ENCODE data around the gene SNURF.
"Not testable (repeated sequence)": the region's sequence is repeated elsewhere in the genome, so short reads cannot be mapped to it uniquely, and the experiment has no call there.

SNURF gene

DNA sequence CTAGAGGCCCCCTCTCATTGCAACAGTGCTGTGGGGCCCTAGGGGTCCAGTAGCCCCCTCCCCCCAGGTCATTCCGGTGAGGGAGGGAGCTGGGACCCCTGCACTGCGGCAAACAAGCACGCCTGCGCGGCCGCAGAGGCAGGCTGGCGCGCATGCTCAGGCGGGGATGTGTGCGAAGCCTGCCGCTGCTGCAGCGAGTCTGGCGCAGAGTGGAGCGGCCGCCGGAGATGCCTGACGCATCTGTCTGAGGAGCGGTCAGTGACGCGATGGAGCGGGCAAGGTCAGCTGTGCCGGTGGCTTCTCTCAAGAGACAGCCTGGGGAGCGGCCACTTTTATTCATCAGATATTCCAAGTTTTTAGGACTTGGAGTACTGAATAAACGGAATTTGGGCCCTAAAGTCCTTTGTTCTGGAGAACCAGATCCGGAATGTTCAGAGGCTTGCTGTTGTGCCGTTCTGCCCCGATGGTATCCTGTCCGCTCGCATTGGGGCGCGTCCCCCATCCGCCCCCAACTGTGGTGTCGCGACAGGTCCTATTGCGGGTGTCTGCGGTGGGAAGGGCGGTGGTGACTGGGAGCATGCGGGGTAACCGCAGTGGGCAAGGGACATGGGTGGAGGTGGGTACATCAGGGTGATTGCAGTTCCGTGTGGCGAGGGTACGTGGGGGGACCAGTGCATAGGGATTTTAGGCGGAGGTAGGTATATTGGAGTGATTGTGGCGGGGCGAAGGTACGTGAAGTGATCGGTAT, at the start of gene SNURF, which contains the start of gene SNRPN:
TSS of gene SNURF (plus strand) at position 205 of the 748 bp plus-strand sequence. CDS start at position 267, 62 bp downstream.
TSS of gene SNRPN (plus strand) at position 205 of the 748 bp plus-strand sequence. CDS start 19,467 bp downstream, outside the sequence.
- peak; percentile 78 for DNase-seq

- DNase-seq: peak; percentile 64
Observed at GRCh38 chr15:24916305-24917009, 38.3 kb upstream of the SNURF start.

DNA sequence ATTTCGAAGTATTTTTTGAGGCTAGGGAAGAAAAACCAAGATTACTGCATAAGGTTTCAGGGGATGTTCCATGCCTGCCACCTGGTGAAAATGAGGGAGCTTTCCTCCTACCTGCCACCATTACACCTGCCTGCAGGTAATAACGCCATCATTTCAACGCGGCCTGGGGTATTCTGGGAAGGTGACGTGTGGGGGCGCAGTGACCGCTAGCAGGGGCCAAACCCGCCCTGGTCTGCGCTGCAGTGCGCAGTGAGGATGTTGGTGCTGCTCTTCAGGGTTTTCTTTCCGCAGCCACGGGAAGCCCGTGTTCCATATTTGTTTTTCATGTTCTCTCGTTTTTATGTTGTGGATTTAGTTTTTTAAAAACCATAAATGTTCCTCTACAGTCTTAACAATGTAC, 37.4 kb upstream of the SNURF start:
- no peak for DNase-seq

GRCh38 chr15:24919446-24919845, 35.3 kb upstream of the SNURF start:
- DNase-seq: no peak

DNA sequence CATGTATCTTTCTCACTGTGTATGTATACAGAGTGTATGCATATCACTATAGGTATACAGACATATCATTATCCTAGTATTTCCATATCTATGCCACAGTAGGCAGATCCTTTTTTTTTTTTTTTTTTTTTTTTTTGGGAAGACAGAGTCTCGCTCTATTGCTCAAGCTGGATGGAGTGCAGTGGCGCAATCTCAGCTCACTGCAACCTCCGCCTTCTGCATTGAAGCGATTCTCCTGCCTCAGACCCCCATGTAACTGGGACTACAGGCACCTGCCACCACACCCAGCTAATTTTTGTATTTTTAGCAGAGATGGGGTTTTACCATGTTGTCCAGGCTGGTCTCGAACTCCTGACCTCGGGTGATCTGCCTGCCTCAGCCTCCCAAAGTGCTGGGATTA, 32.0 kb upstream of the SNURF start:
- DNase-seq: not testable (repeated sequence)

- DNase-seq: no peak
Observed at GRCh38 chr15:24924153-24924552, 30.6 kb upstream of the SNURF start.

DNA sequence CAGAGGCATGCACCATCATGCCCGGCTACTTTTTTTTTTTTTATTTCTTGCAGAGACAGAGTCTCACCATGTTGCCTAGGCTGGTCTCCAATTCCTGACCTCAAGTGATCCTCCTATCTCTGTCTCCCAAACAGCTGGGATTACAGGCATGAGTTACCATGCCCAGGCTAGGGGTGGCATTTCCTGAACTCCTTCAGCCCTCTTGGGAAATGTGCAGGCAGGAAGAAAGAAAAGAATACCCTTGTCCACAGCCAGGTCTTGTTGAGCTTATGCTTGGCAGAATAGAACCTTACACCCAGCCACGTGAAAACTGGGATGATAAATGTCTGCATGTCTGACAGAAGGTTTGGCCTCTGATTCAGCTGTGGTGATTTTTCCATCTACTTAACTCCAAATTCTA, 30.2 kb upstream of the SNURF start:
- no peak for DNase-seq

GRCh38 chr15:24931874-24932732, 22.7 kb upstream of the SNURF start:
- DNase-seq: not testable (repeated sequence)

DNA sequence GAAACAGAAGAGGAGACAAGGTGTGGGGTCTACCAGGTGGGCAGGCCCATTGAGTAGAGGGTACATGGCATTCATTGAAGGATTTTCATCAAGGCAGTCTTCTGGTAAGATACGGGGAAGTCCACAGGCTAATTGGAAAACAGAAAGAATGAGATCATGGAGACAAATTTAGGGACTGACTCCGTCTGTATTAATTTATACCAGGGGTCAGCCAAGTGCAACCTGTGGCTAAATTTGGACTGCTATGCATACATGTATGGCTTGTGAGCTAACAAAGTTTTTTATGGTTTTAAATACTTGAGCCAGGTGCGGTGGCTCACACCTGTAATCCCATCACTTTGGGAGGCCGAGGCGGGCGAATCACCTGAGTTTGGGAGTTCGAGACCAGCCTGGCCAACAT, 21.1 kb upstream of the SNURF start:
- DNase-seq: no peak

GRCh38 chr15:24938224-24938623, 16.6 kb upstream of the SNURF start:
- not testable (repeated sequence) for DNase-seq

DNA sequence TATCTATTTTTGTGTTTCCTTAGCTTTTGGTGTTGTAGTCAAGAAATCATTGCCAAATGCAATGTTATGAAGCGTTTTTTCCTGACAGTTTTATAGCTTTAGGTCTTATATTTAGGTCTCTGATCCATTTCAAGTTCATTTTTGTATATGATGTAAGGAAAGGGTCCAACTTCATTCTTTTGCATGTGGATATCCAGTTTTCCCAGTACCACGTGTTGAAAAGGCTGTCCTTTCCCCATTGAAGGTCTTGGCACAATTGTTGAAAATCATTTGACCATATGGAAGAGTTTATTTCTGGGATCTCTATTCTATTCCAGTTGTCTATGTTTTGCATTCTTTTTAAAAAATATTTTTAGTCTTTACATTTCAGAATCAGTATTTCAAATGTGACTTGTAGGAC, 14.6 kb upstream of the SNURF start:
- DNase-seq: no peak

GRCh38 chr15:24943361-24943760, 11.4 kb upstream of the SNURF start:
- DNase-seq: no peak

DNA sequence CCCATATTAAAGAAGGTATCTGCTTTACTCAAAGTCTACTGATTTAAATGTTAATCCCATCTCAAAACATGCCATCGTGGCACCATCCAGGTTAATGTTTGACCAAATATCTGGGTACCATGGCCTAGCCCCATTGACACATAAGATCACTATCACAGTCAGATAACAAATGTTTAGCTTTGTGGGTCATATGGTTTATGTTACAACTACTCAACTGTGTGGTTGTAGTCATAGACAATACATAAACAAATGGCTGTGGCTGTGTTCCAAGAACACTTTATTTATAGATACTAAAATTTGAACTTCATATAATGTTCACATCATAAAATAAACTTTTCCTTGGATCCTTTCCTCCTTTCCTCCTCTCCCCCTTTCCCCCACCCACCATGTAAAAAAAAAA, 9.8 kb upstream of the SNURF start:
- no peak for DNase-seq

- DNase-seq: no peak
Observed at GRCh38 chr15:24945711-24946110, 9.1 kb upstream of the SNURF start.

- DNase-seq: no peak
Observed at GRCh38 chr15:24948495-24948894, 6.3 kb upstream of the SNURF start.

- no peak for DNase-seq
Observed at GRCh38 chr15:24955531-24955921, 739 bp downstream of the SNURF start.

GRCh38 chr15:24956111-24956838, 1.5 kb downstream of the SNURF start:
- peak; percentile 88 for DNase-seq

DNA sequence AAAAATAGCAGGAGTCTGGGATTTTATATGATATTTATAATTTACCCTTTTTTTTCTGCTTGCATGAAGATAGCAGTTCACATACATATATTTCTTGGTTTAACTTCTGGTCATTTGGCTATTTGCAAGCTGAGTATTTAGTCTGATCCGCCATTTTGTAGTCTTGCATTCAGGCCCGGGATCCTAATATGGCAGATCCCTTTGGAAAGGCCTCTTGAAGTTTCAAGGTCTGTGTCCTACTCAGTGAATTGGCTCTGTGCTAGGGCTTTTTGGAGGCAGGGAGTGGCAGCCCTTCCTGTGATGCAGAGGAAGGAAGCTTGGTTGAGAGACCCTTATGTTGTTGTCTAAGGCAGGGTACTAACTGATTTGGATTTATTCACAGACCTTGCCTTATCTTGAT, 2.9 kb downstream of the SNURF start:
- no peak for DNase-seq

DNA sequence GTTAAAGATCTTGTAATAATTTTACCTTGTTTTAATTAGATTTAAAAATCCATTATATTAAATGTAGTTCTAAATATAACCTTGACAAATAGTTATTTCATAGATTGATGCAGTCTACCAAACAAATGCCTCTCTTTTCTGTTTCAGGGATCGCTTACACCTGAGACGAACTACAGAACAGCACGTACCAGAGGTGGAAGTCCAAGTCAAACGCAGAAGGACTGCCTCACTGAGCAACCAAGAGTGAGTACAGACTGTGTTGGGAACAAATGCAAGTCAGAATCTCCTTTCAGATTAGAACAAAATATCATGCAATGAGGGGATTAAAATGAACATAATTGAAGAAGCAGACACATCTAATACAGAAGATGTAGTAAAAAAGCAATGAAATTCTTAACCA, 7.2 kb downstream of the SNURF start:
- DNase-seq: no peak

DNA sequence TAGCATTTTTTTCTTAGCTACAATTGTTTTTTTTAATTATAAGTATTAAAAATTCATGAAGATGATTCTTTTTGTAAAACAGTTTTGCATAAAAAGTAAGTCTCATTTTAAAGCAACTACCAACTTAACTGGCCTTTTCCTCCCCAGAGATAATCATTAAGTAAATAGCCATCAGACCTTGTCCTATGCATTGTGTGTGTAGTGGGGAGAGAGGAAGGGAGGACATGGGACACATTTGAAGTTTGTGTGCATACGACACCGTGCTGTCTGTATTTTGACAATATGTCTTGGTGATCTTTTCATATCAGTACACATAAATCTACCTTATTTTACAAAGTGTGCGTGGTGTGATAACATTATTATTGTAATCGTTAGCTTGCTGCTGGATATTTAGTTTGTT, 8.1 kb downstream of the SNURF start:
- DNase-seq: no peak

DNA sequence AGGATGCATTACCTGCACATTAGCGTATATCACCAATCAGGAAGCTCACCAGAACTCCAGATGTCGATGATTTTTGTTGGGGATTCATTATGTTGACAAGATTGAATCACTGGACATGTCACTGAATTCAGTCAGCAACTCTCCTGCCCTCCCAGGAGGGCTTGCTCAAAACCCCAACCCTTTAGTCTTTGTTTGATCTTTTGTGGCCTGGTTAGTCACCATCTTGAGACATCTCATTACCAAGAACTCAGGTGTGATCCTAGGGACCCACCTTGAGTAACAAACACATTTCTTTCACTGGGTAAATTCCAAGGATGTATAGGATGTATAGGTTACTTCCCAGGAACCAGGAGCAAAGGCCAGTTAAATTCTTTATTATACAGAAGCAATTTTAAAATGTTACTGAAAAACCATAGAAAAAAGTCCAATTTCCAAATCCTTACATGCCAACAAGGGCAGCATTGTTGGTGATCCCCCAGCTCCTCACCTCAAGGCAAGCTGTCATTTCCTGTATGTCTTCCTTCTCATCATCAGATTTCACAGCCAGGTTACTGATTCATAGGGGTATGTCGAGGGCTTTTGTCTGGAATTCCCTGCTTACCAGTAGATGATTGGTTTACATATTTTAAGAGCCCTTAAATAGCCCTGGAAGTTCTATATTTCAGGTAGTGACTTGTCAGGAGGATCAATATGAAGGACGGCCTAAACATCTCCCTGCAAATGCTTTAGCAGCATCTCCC, 11.7 kb downstream of the SNURF start:
- DNase-seq: no peak

GRCh38 chr15:24971052-24971451, 16.3 kb downstream of the SNURF start:
- no peak for DNase-seq

Measured in hematopoietic multipotent progenitor cell treated with erythropoietin and hydrocortisone succinate and interleukin-3 and kit ligand, for 4 days (in vitro differentiated cells).